Psoas muscle (tissue), 8 donors: ENCODE results near the gene CCDC192. TPM values are rescaled to one million over a fixed set of nuclear protein-coding genes. Genes with fewer than 3 reads are reported as not detected.

Source experiments
- ATAC-seq, 4 donors: fragments of 200-7000 bp; cut with Tn5 transposase; one replicate each; pipeline ENCODE4 v1.9.1; 2020; ENCODE audit warnings: moderate library complexity in 3 of 4, mild to moderate bottlenecking in 2 of 4
- DNase-seq, 2 donors: peaks; one replicate each; pipeline ENCODE4 v3.0.0-alpha.2; 2020
- H3K27ac ChIP-seq: fragments of 200-600 bp; one replicate; pipeline ENCODE4 v1.8.0; 2022
- H3K27me3 ChIP-seq, 3 donors: fragments of 200-600 bp in 1 of 3; one replicate each; pipeline versions ENCODE4 v1.6.1 to v1.8.0; 2013 to 2022; ENCODE audit warnings: low read length in 2 of 3, mild to moderate bottlenecking in 2 of 3, moderate library complexity in 1 of 3; ENCODE audit not compliant: insufficient read depth in 3 of 3
- H3K36me3 ChIP-seq, 2 donors: fragments of 200-600 bp in 1 of 2; one replicate each; pipeline versions ENCODE4 v1.6.1 to v1.8.0; 2013 to 2022; ENCODE audit warnings: low read depth in 1 of 2, mild to moderate bottlenecking in 1 of 2, moderate library complexity in 1 of 2; ENCODE audit not compliant: insufficient read depth in 1 of 2
- H3K4me1 ChIP-seq: fragments of 200-600 bp; one replicate; pipeline ENCODE4 v1.8.0; 2022
- H3K4me3 ChIP-seq: fragments of 200-600 bp; one replicate; pipeline ENCODE4 v1.8.0; 2022; ENCODE audit warnings: mild to moderate bottlenecking
- H3K9me3 ChIP-seq: fragments of 200-600 bp; one replicate; pipeline ENCODE4 v1.8.0; 2022
- WGBS, 3 donors: extraction: QIAGEN DNeasy Blood & Tissue Kit; methylation state at CpG; one replicate each; pipeline versions ENCODE4 v1.1.6 to v1.1.7; 2013; 5-methylcytosine and 5-hydroxymethylcytosine counted together
- intact Hi-C, 2 donors: fragments of 100-400 bp; cut with DNase I; formaldehyde crosslinking; loops; one replicate each; pipeline versions ENCODE4 v1.11.0 to v1.14.2; 2022
- polyA plus RNA-seq, 3 donors: library from polyadenylated mRNA; stranded (reverse); fragments of 200-250 nt; gene quantifications; one replicate each; pipeline ENCODE4 v1.2.3, GENCODE V29; 2013
- total RNA-seq, 4 donors: library from RNA; stranded (reverse); fragmentation: NEBNext Ultra II Directional in 2 of 4; extraction: Animal tissue kit (Norgen Biotek cat#: 25700) in 2 of 4; gene quantifications; one replicate each; pipeline versions ENCODE4 v1.2.1 to v1.2.4, GENCODE V29; 2021 to 2023
- TF ChIP-seq, protein P1 (sequence below): fragments of 200-600 bp; IDR thresholded peaks from one replicate; pipeline ENCODE4 v1.8.0; 2022; ENCODE audit warnings: antibody characterized with exemption
- donor health status: healthy with polysubstance abuse.
- donor health status: DM: no; HTN: no; CAD: no; lungs with moderate emphysema.
- donor health status: Bipolar disorder and iron deficiency.
- donor health status: healthy.
- donor health status: DM: yes; HTN: yes; CAD: no.
- donor health status: DM: no; HTN: no; CAD: no.
- donor health status: DM: no; HTN: no; CAD: no.
- donor health status: DM: yes; HTN: yes; CAD: no.

The CCDC192 gene
- total and polyA plus RNA-seq, 7 donors, result 0.12 to 1.2 (median 0.19) TPM; not detected in 4

DNA sequence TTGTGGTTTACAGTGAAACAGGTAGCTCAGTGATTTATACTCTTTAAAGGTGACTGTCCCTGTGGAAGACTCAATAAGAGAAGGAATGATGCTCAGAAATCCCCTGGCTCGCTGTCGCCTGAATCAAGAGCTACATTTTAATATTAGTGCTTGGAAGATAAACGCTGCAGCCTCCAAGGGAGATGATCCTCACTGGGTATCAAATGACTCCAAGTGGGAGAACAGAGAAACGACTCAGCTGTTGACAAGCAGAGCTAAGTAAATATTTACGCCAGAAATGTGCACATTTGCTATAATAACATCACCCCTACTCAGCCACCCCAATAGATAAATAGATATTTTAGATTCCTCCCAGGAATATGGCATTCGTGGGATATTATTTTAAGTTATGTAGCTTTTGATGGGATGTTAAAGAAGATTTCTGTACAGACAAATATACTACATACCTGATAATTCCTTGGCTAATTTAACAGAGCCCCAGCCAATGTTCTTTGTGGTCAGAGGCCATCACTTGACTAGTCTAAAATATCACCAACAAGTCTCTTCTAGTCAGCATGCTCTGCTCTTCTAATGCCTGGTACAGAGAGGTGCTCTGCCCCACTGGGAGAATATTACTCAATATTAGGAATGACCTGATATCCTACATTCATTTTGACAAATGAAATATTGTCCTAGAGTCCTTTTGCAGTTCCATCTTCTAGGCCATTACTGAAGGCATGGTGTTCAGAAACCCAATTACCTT lies 18.3 kb upstream of the CCDC192 start:
- DNase-seq (no peak), ATAC-seq (peak; percentile 58 to 95 (median 94))
- intact Hi-C loops, result no loop called here
- H3K27me3 ChIP-seq, result no peaks in the 10 kb centered on the region
- H3K9me3 ChIP-seq, result no peaks in the 10 kb centered on the region
- H3K36me3 ChIP-seq, result no peaks in the 10 kb centered on the region
- TF ChIP-seq, protein P1, sequence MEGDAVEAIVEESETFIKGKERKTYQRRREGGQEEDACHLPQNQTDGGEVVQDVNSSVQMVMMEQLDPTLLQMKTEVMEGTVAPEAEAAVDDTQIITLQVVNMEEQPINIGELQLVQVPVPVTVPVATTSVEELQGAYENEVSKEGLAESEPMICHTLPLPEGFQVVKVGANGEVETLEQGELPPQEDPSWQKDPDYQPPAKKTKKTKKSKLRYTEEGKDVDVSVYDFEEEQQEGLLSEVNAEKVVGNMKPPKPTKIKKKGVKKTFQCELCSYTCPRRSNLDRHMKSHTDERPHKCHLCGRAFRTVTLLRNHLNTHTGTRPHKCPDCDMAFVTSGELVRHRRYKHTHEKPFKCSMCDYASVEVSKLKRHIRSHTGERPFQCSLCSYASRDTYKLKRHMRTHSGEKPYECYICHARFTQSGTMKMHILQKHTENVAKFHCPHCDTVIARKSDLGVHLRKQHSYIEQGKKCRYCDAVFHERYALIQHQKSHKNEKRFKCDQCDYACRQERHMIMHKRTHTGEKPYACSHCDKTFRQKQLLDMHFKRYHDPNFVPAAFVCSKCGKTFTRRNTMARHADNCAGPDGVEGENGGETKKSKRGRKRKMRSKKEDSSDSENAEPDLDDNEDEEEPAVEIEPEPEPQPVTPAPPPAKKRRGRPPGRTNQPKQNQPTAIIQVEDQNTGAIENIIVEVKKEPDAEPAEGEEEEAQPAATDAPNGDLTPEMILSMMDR, result no peak
- peaks cover 24% of the 10 kb centered on the region for H3K4me1 ChIP-seq
- H3K4me3 ChIP-seq, result no peak overlapping the region
- peak overlapping the region; percentile 71 for H3K27ac ChIP-seq
- WGBS, 3 donors, result 23 to 37% (median 23%) methylated on average over 6 of the region's 6 CpGs

- Histone ChIP-seq H3K27ac (peak overlapping the region; percentile 71), H3K4me3 (no peak overlapping the region), H3K27me3 (no peaks in the 10 kb centered on the region), H3K9me3 (no peaks in the 10 kb centered on the region), H3K4me1 (peaks cover 24% of the 10 kb centered on the region), H3K36me3 (no peaks in the 10 kb centered on the region)
- DNase-seq, result no peak
- ATAC-seq, result no peak
- 37 to 60% (median 38%) methylated on average over 2 of the region's 2 CpGs for WGBS, 3 donors
- intact Hi-C loops, result no loop called here
- TF ChIP-seq, protein P1, result no peak
Observed at GRCh38 chr5:127685662-127686061, 17.5 kb upstream of the CCDC192 start.

GRCh38 chr5:127686424-127686823 lies 16.8 kb upstream of the CCDC192 start:
- intact Hi-C loops, result no loop called here
- DNase-seq, result no peak
- no peak for ATAC-seq
- Histone ChIP-seq H3K4me3 (no peak overlapping the region), H3K4me1 (peaks cover 24% of the 10 kb centered on the region), H3K9me3 (no peaks in the 10 kb centered on the region), H3K36me3 (no peaks in the 10 kb centered on the region), H3K27me3 (no peaks in the 10 kb centered on the region), H3K27ac (peak overlapping the region; percentile 71)
- TF ChIP-seq, protein P1, result no peak

DNA sequence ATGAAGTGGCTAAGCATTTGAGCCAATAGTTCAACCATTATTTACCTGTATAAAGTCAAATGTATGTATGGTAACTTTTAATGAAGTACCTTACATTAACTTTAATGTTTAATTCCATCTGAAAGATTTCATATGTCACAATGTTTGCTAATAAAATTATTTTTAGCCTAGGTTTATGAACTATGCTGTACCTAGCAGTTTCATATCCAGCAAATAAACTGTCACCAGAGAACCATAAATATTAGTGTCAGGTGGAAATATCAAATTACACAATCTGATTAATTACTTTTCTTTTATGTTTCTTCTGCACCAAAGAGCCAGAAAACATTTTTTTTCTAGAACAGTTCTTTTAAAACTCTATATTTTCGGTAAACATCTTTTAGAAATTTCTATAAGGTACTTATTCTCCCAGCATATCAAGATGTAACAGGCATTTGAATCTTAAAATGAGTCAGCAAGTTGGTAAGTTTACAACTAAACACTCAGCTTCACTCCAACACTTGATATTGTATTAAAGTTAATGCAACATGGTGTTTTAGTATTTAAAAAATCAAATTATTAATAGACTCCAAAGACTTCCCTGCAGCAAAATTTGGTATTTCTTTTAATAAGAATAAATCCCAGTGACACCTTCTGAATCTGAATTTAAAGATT lies 8.5 kb upstream of the CCDC192 start:
- peak in 3 of 4 donors; percentile 53 to 64 (median 64) for ATAC-seq
- TF ChIP-seq, protein P1, result no peak
- no peaks in the 10 kb centered on the region for H3K9me3 ChIP-seq
- H3K4me1 ChIP-seq, result peaks cover 20% of the 10 kb centered on the region
- no peaks in the 10 kb centered on the region for H3K27me3 ChIP-seq
- WGBS, 3 donors, result 44 to 72% (median 51%) methylated on average over 1 of the region's 1 CpG
- intact Hi-C loops, result loop anchor here (5.0 to 10.0 kb wide), 3 partner anchors 32 to 127 kb away; no protein-coding TSS in a partner anchor
- peak overlapping the region; percentile 12 for H3K4me3 ChIP-seq
- H3K27ac ChIP-seq, result peak overlapping the region; percentile 86
- no peaks in the 10 kb centered on the region for H3K36me3 ChIP-seq
- no peak for DNase-seq
